ENCODE data around the gene NR1H4. TPM values are rescaled to one million over a fixed set of nuclear protein-coding genes. Genes with fewer than 3 reads are reported as not detected.

Gene NR1H4
- total RNA-seq, 4 donors from 2014 or later, result 10.7 to 50.7 (median 28.8) TPM

DNA sequence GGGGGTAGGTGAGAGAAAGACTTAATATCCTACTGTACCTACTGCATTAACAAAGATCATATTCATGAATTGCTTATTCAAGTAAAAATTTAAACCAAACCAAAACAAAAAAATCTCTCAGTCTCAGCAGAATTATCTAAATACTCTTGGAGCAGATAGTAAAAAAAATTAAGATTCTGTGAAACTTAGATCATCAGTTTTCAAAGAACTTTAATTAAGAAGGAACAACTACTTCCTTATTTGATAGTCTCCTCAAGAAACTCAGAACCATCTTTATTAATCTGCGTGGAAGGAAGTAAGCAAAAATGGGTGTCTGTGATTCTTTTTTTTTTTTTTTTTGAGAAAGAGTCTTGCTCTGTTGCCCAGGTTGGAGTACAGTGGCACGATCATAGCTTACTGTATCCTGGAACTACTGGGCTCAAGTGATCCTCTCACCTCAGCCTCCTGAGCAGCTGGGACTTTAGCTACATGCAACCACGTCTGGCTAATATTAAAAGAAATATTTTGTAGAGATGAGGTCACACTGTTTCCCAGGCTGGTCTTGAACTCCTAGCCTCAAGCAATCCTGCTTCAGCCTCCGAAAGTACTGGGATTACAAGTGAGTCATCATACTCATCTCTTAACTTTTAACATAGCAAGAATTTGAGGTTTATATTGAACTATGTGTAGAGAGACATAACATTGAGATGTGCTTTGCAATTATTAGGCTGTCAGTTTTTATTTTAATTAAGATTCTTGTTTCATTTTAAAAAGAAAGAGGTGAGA is 137.2 kb downstream of the NR1H4 start:
- intact Hi-C loops (cut with DNase I; ENCODE audit: low total_unique reads) (no loop called here), in situ Hi-C loops (cut with MboI; ENCODE audit: low pct_ligation_motif_present in 1 of 4, low pct_unique_long_range_greater_than_20kb in 1 of 4, low sequenced_read_pairs in 3 of 4) (no loop called here)
- Histone ChIP-seq H3K4me1 (peaks cover 0 to 22% (median 3%) of the 10 kb centered on the region in 4 donors), H3K27ac (no peak overlapping the region), H3K27me3 (no peaks in the 10 kb centered on the region), H3K9me3 (no peaks in the 10 kb centered on the region), H3K36me3 (peaks cover 0 to 9% (median 0%) of the 10 kb centered on the region in 4 donors), H3K4me3 (no peak overlapping the region)
- no peak for DNase-seq
- WGBS, 2 donors (ENCODE audit: low coverage in 1 of 2), result 77 to 80% methylated on average over 3 to 4 of the region's 4 CpGs
- TF ChIP-seq, protein P1, sequence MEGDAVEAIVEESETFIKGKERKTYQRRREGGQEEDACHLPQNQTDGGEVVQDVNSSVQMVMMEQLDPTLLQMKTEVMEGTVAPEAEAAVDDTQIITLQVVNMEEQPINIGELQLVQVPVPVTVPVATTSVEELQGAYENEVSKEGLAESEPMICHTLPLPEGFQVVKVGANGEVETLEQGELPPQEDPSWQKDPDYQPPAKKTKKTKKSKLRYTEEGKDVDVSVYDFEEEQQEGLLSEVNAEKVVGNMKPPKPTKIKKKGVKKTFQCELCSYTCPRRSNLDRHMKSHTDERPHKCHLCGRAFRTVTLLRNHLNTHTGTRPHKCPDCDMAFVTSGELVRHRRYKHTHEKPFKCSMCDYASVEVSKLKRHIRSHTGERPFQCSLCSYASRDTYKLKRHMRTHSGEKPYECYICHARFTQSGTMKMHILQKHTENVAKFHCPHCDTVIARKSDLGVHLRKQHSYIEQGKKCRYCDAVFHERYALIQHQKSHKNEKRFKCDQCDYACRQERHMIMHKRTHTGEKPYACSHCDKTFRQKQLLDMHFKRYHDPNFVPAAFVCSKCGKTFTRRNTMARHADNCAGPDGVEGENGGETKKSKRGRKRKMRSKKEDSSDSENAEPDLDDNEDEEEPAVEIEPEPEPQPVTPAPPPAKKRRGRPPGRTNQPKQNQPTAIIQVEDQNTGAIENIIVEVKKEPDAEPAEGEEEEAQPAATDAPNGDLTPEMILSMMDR (IDR thresholded peaks at IDR 0.05), result no peak

DNA sequence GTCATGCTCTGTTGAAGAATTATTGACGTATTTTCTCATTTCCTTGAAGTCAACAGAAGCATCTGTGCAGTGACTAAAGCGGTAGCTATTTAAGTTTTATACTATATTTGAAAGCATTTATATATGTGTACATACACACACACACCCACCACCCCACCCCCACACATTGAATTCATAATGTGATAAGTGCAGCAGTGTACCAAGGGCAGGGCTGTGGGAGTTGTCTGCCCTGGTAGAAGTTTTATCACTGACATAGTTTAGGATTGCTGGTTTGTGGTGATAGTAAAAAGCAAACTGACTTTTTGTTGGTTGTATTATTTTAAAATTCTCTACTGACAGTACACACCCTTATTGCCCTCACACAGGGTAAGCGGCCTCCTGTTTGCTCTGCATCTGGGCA is 138.9 kb downstream of the NR1H4 start:
- in situ Hi-C loops (cut with MboI; ENCODE audit: low pct_ligation_motif_present in 1 of 4, low pct_unique_long_range_greater_than_20kb in 1 of 4, low sequenced_read_pairs in 3 of 4) (no loop called here), intact Hi-C loops (cut with DNase I; ENCODE audit: low total_unique reads) (no loop called here)
- Histone ChIP-seq H3K27ac (peak overlapping the region; percentile 45 to 69 (median 54)), H3K27me3 (no peaks in the 10 kb centered on the region), H3K4me3 (no peak overlapping the region), H3K4me1 (peaks cover 0 to 22% (median 3%) of the 10 kb centered on the region in 4 donors), H3K36me3 (no peaks in the 10 kb centered on the region), H3K9me3 (no peaks in the 10 kb centered on the region)
- peak; percentile 79 for DNase-seq
- TF ChIP-seq POLR2AphosphoS5 (IDR thresholded peaks at IDR 0.05), result peak in 1 of 3 donors; percentile 17
- TF ChIP-seq, protein P1 (IDR thresholded peaks at IDR 0.05), result no peak
- WGBS, 2 donors (ENCODE audit: low coverage in 1 of 2), result 59 to 60% methylated on average over 3 of the region's 3 CpGs

Small RNA genes lying within 50 kb of the gene (small RNA-seq; reads per million reads assigned to genes)
- gene AC010200.2, result 0 reads per million in 4 donors

Other genes starting within 250 kb of the NR1H4 start
- gene DEPDC4, start 206.8 kb upstream of the NR1H4 start, total RNA-seq, result under 1 TPM in 3 of 4 donors, not detected in 1; 0.55 to 1.00 (median 0.95) TPM
- 10 to 100 TPM; 68.0 to 84.4 (median 72.6) TPM for gene SCYL2, start 206.7 kb upstream of the NR1H4 start, total RNA-seq
- 10 to 100 TPM in 1 of 4 donors, 1 to 10 TPM in 3; 5.4 to 21.8 (median 7.5) TPM for gene SLC17A8, start 116.8 kb upstream of the NR1H4 start, total RNA-seq
- 10 to 100 TPM in 2 of 4 donors, 1 to 10 TPM in 1, under 1 TPM in 1; 0.80 to 15.7 (median 7.6) TPM for gene GAS2L3, start 99.8 kb downstream of the NR1H4 start, total RNA-seq